ENCODE results near the gene RGS8. TPM values are rescaled to one million over a fixed set of nuclear protein-coding genes. Genes with fewer than 3 reads are reported as not detected.

RGS8 gene
- total and polyA plus RNA-seq, 10 of the 15 experiments (the other 5 are each of a cell fraction or from before 2014, with no cell fraction given): 0.03 to 0.62 (median 0.33) TPM

- Histone ChIP-seq H4K20me1 (ENCODE audit: control insufficient read depth, insufficient read depth) (no peaks in the 10 kb centered on the region), H3K79me2 (ENCODE audit: control insufficient read depth, insufficient read depth, low read length) (no peaks in the 10 kb centered on the region), H3K27ac (ENCODE audit: control insufficient read depth, insufficient read depth) (no peak overlapping the region), H3K9ac (ENCODE audit: control insufficient read depth, insufficient read depth, low read length) (no peak overlapping the region), H3K4me3 (no peak overlapping the region), H3K4me1 (ENCODE audit: control insufficient read depth, insufficient read depth, low read length) (no peaks in the 10 kb centered on the region), H3K36me3 (ENCODE audit: control insufficient read depth in 2 of 2, insufficient read depth in 2 of 2, low read length in 1 of 2) (no peaks in the 10 kb centered on the region), H3K4me2 (ENCODE audit: control insufficient read depth, insufficient read depth) (no peak overlapping the region), H3K9me3 (replicated peaks; ENCODE audit: control insufficient read depth, insufficient read depth, low read length) (no peaks in the 10 kb centered on the region), H3K27me3 (replicated peaks in 1 of 2; ENCODE audit: control insufficient read depth in 2 of 2, insufficient read depth in 2 of 2, low read length in 1 of 2) (peaks cover 0 to 4% of the 10 kb centered on the region in 2 experiments; a peak in 1 of 4 replicates), H2AFZ (ENCODE audit: control insufficient read depth, low read depth, low read length) (no peak overlapping the region)
- WGBS (ENCODE audit: insufficient coverage, insufficient replicate concordance, low lambda C conversion rate, missing lambda C conversion rate): 0% methylated on average over 1 of the region's 1 CpG
- no TSS peak for BruUV-seq (replicated peaks)
- intact Hi-C loops (cut with micrococcal nuclease; ENCODE audit: unreplicated experiment) (no loop called here), in situ Hi-C loops (cut with MboI) (no loop called here)
- FAIRE-seq: no peak
- POLR2A ChIA-PET: no interaction called here
- RAD21 ChIA-PET (ENCODE audit: unreplicated experiment): no interaction called here
- ATAC-seq: no peak
- CTCF ChIA-PET: interaction anchor here (1.2 kb wide), 1 partner anchor 84 kb away, joined by 3 read pairs; no protein-coding TSS in a partner anchor
- SMC1A ChIA-PET (ENCODE audit: uncharacterized antibody, unreplicated experiment): no interaction called here
- DNase-seq (ENCODE audit: low read depth, low spot score): no peak
- TF ChIP-seq CBX5 (IDR thresholded peaks at IDR 0.05; ENCODE audit: low read depth) (no peak), CUX1 (IDR thresholded peaks at IDR 0.05; ENCODE audit: insufficient replicate concordance, low read depth, low read length) (no peak), KAT2A (conservative IDR thresholded peaks at IDR 0.05; ENCODE audit: control insufficient read depth, low read depth, low read length) (no peak), SP1 (IDR thresholded peaks at IDR 0.05; ENCODE audit: low read depth, low read length) (no peak), EGR1 (IDR thresholded peaks at IDR 0.05; ENCODE audit: borderline replicate concordance in 1 of 2, low read depth in 2 of 2, low read length in 2 of 2) (no peak), SKIL (IDR thresholded peaks at IDR 0.05; ENCODE audit: low read depth, poor library complexity, severe bottlenecking) (no peak), MYB (IDR thresholded peaks at IDR 0.05; ENCODE audit: borderline replicate concordance, low read depth, low read length) (no peak), ZNF384 (IDR thresholded peaks at IDR 0.05; ENCODE audit: borderline replicate concordance, low read depth, low read length) (no peak), RBBP5 (conservative IDR thresholded peaks at IDR 0.05) (no peak), RB1 (IDR thresholded peaks at IDR 0.05; ENCODE audit: borderline replicate concordance) (no peak), RELB (IDR thresholded peaks at IDR 0.05; ENCODE audit: low read depth) (no peak), CHD1 (IDR thresholded peaks at IDR 0.05; ENCODE audit: low read depth, low read length) (no peak)
- TF ChIP-seq, protein P1, sequence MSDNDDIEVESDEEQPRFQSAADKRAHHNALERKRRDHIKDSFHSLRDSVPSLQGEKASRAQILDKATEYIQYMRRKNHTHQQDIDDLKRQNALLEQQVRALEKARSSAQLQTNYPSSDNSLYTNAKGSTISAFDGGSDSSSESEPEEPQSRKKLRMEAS (IDR thresholded peaks at IDR 0.05; ENCODE audit: low read depth, low read length): no peak
These were observed 18.6 kb upstream of the RGS8 start for GRCh38 chr1:182702826-182703524.

Data from GM12878 (cell line).